Central memory CD4-positive, alpha-beta T cell (primary cell): ENCODE measurements around the gene PLD3.
A peak's percentile ranks its signal among the peaks of the same experiment; 100 is the strongest.

Experiments
- DNase-seq: peaks from one replicate; pipeline ENCODE4 v3.0.0; 2022

The PLD3 gene

DNA sequence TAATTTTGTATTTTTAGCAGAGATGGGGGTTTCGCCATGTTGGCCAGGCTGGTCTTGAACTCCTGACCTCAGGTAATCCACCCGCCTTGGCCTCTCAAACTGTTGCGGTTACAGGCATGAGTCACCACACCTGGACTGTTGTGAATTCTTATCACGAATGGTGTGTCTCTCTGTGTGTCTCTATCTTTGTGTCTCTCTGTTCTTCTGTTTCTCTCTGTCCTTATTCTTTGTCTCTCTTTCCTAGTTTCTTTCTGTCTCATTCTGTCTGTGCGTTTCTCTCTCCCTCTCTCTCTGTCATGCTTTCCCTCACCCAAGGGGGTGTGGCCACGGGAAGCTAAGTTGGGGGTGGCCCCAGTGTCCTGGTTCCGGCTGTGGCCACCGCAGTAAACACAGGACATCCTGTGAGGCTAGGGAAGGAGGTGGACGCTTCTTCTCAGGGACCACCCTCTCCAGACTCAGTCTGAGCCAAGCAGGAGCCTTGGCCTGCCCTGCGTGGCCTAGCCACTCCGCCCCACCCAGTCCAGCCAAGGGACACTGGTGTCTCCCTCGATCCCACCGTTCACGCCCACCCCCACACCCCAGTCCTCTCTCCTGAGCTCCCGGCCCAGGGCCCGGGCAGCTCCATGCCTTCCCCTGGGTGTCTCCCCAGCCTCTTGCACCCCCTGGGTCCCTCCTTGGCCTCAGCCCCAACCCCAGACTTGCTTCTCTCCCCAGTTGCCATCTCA is 68.6 kb downstream of the PLD3 start:
- DNase-seq = peak; percentile 28

DNA sequence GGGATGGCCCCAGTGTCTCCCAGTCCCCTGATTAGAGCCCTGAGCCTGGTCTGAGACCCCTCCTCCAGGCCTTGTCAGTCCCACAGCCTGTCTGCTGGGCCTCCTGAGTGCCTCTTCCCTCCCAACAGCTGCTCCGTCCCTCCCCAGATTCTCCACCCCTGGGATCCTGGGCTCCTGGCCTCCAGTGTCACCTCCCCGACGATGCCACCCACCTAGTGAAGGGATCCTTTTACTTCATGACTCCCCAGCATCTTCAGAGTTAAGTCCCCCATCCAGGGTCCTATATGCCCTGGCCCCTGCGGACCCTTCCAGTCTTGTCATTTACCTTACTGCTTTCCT is 69.1 kb downstream of the PLD3 start:
- no peak for DNase-seq

DNA sequence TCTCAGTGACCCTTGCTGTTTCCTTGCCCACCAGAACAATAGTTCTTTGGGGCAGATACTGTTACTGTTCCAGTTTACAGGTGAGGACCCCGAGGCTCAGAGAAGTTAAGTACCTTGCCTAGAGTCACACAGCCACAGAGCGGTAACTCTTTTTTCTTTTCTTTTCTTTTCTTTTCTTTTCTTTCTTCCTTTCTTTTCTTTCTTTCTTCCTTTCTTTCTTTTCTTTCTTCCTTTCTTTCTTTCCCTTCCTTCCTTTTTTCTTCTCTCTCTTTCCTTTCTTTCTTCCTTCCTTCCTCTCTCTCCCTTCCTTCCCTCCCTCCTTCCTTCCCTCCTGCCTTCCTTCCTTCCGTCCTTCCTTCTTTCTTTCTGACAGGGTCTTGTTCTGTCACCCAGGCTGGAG is 69.5 kb downstream of the PLD3 start:
- DNase-seq = no peak

DNA sequence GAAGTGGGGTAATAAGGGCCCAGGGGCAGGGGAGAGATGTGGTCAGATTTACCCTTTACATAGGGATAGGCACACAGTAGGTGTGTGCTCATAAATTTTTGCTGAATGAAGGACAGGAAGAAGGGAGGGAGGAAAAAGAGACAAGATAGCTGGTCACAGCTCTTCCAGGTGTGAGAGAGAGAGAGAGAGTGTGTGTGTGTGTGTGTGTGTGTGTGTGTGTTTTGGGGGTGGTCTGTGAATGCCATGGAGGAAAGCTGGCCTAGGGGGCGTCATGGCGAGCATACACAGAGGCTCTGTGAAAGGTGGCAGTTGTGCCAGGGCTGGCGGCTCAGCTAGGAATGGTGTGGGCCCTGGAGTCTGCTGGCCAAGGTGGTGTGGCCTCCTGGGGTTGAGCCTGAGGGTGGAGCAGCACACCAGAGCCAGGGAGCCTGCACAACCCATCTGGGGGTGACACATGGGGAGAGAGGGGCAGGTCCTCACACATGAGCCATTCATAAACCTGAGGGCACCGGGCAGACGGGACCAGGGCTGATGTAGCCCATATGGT is 70.6 kb downstream of the PLD3 start:
- no peak for DNase-seq

DNA sequence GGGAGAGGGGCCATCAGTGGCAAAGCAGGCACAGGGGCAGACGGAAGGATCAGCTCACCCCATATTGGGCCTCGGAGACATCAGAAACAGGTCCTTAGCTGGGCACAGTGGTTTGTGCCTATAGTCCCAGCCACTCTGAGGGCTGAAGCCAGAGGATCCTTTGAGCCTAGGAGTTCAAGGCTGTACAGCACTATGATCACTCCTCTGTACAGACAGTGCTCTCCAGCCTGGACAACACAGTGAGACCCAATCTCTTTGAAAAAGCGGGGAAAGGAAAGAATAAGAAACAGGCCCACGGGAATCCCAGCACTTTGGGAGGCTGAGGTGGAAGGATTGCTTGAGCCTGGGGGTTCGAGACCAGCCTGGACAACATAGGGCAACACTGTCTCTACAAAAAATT is 71.3 kb downstream of the PLD3 start:
- DNase-seq = no peak

DNA sequence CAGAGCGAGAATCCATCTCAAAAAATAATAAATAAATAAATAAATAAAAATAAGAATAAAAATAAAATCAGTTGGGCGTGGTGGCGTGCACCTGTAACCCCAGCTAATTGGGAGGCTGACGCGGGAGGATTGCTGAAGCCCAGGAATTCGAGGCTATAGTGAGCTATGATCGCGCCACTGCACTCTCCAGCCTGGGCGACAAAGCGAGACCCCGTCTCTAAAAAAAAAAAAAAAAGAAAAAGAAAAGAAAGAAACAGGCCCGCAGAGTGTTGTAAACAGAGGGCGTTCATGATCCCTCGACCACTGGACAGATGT is 71.9 kb downstream of the PLD3 start:
- no peak for DNase-seq

GRCh38 chr19:40420766-40421765 is 72.6 kb downstream of the PLD3 start:
- peak; percentile 67 for DNase-seq

DNA sequence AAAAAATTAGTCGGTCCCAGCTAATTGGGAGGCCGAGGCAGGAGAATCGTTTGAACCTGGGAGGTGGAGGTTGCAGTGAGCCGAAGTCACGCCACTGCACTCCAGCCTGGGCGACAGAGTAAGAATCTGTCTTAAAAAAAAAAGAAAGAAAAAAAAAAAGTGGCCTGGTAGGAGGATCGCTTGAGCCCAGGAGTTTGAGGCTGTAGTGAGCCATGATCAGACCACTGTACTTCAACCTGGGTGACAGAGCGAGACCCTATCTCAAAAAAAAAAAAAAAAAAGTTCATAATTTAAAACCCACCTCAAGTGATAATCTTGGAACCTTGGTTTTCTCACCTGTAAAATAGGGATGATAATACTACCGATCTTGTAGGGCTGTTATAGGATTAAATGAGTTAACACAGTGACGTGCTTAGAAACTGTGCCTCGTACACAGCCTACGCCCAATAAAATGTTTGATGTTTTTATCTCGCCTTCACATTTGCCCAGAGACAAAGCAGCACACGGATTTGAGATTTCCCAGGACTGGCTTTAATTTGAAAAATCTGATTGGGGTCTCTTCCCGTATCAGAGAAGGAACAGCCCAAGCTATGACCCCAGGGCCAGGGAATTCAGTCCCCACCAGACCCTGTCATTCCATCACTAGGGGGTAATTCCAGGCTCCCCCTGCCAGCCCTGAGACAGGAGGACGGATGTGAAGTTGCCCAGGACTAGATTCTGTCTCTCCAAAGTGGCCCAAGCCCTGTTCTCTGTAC is 73.7 kb downstream of the PLD3 start:
- no peak for DNase-seq

- no peak for DNase-seq
Measured at GRCh38 chr19:40422748-40423566, 74.5 kb downstream of the PLD3 start.

- no peak for DNase-seq
Measured at GRCh38 chr19:40423938-40424337, 75.4 kb downstream of the PLD3 start.

GRCh38 chr19:40424637-40425449 is 76.3 kb downstream of the PLD3 start:
- DNase-seq = no peak

DNA sequence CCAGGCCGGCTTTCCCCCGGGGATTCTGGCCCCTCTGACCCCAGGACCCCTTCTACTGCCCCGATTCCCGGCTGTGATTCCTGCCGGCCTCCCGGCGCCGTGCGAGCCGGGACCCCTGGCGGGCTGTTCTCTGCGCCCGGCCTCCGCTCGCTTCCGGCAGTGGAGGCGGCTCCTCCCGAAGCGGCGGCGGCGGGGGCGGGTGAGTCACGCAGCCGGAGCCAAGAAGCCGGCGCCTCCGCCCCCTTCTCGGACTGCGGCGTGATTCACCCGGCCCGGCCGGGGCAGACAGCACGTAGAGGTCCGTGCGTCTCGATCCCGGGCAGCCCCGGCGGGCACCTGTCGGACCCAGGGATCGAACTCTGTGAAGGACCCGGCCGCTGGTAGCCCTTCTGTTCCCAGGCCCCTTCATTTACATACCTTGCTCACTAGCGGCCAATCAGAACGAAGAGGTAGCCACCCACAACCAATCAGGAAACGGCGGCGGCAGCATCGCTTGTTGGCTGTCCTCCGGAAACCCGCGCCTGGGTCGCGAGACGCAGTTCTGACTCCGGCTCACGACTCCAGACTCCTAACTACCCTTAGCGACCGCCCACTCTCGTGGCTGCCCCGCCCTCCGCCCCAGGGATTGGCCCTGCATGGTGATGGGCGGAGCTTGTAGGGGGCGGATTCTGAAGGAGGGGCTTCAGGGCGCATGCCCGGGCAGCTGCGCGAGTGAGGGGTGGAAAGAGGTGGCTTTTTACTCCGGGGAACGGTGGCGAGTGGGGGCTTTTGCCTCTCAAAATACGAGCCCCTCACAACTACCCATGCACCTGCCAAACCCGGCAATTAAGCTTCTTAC is 77.2 kb downstream of the PLD3 start, which contains the start of gene SERTAD1:
SERTAD1 (minus strand) TSS at position 543 of the 838 bp plus-strand sequence. CDS start 2,446 bp downstream, outside the sequence.
- DNase-seq = peak; percentile 100
